Urinary bladder (tissue), 4 donors: ENCODE results near the gene PLK5. TPM values are rescaled to one million over a fixed set of nuclear protein-coding genes. Genes with fewer than 3 reads are reported as not detected.
A peak's percentile ranks its signal among the peaks of the same experiment; 100 is the strongest.
"Not testable (repeated sequence)": the region's sequence is repeated elsewhere in the genome, so short reads cannot be mapped to it uniquely, and the experiment has no call there.

Experiments used
- DNase-seq: peaks from one replicate; pipeline ENCODE4 v3.0.0-alpha.2; 2015; ENCODE audit errors: extremely low spot score
- H3K27ac ChIP-seq: one replicate; pipeline ENCODE4 v1.5.1; 2013; ENCODE audit warnings: low read depth, mild to moderate bottlenecking, moderate library complexity
- H3K36me3 ChIP-seq: one replicate; pipeline ENCODE4 v1.6.1; 2013; ENCODE audit warnings: mild to moderate bottlenecking, moderate library complexity; ENCODE audit not compliant: insufficient read depth
- H3K4me1 ChIP-seq: one replicate; pipeline ENCODE4 v1.6.1; 2013; ENCODE audit warnings: mild to moderate bottlenecking, moderate library complexity; ENCODE audit not compliant: insufficient read depth
- H3K4me3 ChIP-seq: one replicate; pipeline ENCODE4 v1.5.1; 2013; ENCODE audit warnings: low read depth, low read length
- WGBS: extraction: QIAGEN DNeasy Blood & Tissue Kit; methylation state at CpG from one replicate; pipeline ENCODE4 v1.1.7; 2013; 5-methylcytosine and 5-hydroxymethylcytosine counted together
- polyA plus RNA-seq: library from polyadenylated mRNA; stranded (reverse); fragments of 200-250 nt; gene quantifications from one replicate; pipeline ENCODE4 v1.2.3, GENCODE V29; 2013
- total RNA-seq: library from RNA; depleted of rRNA; stranded (reverse); fragments of >200 nt; gene quantifications from one replicate; pipeline ENCODE4 v1.2.3, GENCODE V29; 2014
- donor health status: healthy with polysubstance abuse.
- donor health status: healthy.

The PLK5 gene
- 0.37 TPM for total RNA-seq
- 2.3 TPM for polyA plus RNA-seq

GRCh38 chr19:1523412-1524286 is at the start of gene PLK5:
Gene PLK5, plus strand, starts transcription at chr19:1524077. Its CDS starts 2,920 bp downstream, at chr19:1526997.
- H3K36me3 ChIP-seq, result no peaks in the 10 kb centered on the region
- H3K27ac ChIP-seq, result no peak within 1 kb of the TSS
- H3K4me3 ChIP-seq, result peak within 1 kb of the TSS; percentile 25
- 8% methylated on average over 92 of the region's 92 CpGs for WGBS
- no peaks in the 10 kb centered on the region for H3K4me1 ChIP-seq
- no peak for DNase-seq

DNA sequence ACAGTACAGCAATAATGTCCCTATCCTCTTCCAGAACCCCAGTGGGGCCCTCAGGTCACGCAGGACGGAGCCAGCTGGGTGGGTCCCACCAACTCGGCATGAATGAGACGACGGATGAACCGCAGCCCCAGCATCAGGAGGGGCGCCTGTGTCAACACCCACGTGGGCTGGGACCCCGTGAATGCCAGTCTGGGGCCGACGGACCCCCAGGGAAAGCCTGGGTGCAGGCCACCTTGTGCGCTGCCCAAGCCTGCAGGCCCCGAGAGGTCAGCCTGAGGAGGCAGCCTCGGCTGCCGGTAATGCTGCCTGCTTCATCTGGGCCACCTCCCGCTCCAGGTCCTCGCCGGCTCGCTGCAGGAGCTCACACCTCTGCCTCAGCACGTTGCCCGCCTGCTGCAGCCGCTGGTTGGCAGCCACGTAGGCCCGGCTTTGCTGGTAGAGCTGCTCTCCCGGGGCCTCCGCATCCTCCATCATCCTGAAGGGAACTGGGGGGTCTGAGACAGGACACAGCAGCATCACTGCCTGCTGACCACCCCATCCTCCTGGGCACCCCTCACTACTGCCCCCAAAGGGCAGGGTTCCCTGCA is 49.0 kb upstream of the PLK5 start:
- no peak for DNase-seq
- 87% methylated on average over 26 of the region's 26 CpGs for WGBS
- no peak overlapping the region for H3K4me3 ChIP-seq
- H3K27ac ChIP-seq, result no peak overlapping the region
- no peaks in the 10 kb centered on the region for H3K4me1 ChIP-seq
- H3K36me3 ChIP-seq, result no peaks in the 10 kb centered on the region

GRCh38 chr19:1475751-1476437 is 48.0 kb upstream of the PLK5 start:
- no peak overlapping the region for H3K27ac ChIP-seq
- H3K4me1 ChIP-seq, result no peaks in the 10 kb centered on the region
- no peaks in the 10 kb centered on the region for H3K36me3 ChIP-seq
- no peak overlapping the region for H3K4me3 ChIP-seq
- 91% methylated on average over 31 of the region's 31 CpGs for WGBS
- DNase-seq, result no peak

- H3K27ac ChIP-seq, H3K4me3 ChIP-seq, DNase-seq, H3K36me3 ChIP-seq, H3K4me1 ChIP-seq: not testable (repeated sequence)
- WGBS, result 94% methylated on average over 9 of the region's 9 CpGs
Observed at GRCh38 chr19:1477056-1477455, 46.8 kb upstream of the PLK5 start.

DNA sequence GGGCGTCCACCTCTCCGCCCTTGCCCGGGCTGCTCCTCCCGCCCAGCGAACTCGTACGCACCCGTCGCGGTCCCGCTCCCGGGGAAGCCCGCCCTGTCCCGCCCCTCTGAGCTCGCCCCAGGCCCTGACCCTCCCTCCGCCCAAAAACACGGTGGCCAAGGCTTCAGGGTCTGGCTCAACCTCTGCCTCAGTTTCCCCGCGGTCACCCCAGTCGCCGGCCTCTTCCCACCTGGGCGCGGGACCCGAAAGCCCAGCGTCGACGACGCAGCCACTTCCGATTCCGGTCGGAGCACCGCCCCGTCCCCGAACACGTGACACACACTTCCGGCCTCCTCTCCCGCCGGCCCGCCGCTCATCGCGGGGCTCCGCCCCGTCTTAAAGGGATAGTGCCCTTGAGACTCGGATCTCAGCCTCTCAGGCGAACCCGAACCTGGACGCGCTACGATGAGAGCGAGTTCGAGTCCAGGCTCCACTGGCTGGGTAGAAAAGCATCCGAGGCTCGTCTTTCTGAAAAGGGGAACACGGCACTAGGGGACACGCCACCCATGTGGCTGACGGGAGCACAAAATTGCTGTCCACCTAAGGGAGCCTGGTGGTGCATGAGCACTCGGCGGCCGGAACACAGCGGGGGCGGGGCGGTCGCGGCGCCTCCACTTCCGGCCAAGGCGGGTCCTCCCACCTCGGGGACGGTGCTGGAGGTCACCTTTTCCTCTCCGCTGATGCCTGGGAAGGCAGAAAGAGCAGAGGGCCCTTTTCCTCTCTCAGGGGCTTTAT is 44.8 kb upstream of the PLK5 start, which contains the start of gene C19orf25:
Gene C19orf25 (minus strand): TSS at position 282 of the 774 bp plus-strand sequence. CDS start 312 bp downstream, outside the sequence.
- Histone ChIP-seq H3K27ac (no peak within 1 kb of the TSS), H3K4me1 (no peaks in the 10 kb centered on the region), H3K4me3 (peak within 1 kb of the TSS; percentile 96), H3K36me3 (no peaks in the 10 kb centered on the region)
- under 1% methylated on average over 71 of the region's 71 CpGs for WGBS
- peak; percentile 74 for DNase-seq

GRCh38 chr19:1481224-1481892 is 42.5 kb upstream of the PLK5 start:
- no peak overlapping the region for H3K4me3 ChIP-seq
- no peak for DNase-seq
- no peaks in the 10 kb centered on the region for H3K36me3 ChIP-seq
- H3K27ac ChIP-seq, result no peak overlapping the region
- WGBS, result 82% methylated on average over 26 of the region's 26 CpGs
- no peaks in the 10 kb centered on the region for H3K4me1 ChIP-seq

GRCh38 chr19:1481893-1482360 is 42.0 kb upstream of the PLK5 start:
- no peak for DNase-seq
- 90% methylated on average over 36 of the region's 36 CpGs for WGBS

GRCh38 chr19:1482361-1483130 is 41.3 kb upstream of the PLK5 start:
- no peak for DNase-seq
- Histone ChIP-seq H3K36me3 (no peaks in the 10 kb centered on the region), H3K4me1 (no peaks in the 10 kb centered on the region), H3K27ac (no peak overlapping the region), H3K4me3 (no peak overlapping the region)
- 84% methylated on average over 37 of the region's 37 CpGs for WGBS

More at GRCh38 chr19:1481893-1482360, 42.0 kb upstream of the PLK5 start:
- Histone ChIP-seq H3K36me3 (no peaks in the 10 kb centered on the region), H3K4me1 (no peaks in the 10 kb centered on the region), H3K4me3 (no peak overlapping the region), H3K27ac (no peak overlapping the region)

DNA sequence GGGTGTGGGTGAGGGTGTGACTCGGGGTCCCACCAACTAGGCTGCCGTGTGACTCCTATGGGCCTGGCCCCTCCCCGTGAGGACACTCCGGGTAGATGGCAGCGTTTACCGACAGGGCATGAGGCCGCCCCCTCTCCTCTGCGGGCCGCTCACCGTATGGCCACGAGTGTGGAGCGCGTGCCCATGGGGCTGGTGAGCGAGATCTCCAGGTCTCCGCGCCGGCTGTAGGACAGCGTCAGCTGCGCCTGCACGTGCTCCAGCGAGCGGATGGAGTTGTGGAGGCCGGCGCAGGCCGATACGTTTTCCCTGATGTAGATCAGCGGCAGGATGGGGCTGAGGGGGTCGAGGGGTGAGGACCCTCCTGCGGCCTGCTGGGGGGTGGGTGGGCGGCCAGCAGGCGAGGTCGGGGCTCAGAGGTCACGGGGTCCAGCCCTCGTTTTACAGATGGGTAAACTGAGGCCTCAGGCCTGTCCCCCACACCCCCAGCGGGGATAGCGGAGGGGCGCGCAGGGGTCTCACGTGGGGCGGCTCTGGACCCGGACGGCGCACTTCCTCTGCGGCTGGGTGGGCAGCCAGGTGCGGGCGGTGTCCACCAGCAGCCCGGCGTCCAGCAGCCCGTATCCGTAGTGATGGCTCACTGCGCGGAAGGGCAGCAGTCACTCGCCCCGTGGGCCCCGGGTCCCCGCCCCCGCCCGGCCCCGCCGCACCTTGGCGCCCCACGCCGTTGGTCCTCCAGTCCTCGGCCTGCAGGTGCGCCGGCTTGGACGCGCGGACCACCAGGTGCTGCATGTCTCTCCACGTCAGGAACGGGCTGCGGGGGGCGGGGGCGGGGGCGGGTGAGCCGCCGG is 40.5 kb upstream of the PLK5 start:
- Histone ChIP-seq H3K4me3 (no peak overlapping the region), H3K27ac (no peak overlapping the region), H3K36me3 (no peaks in the 10 kb centered on the region), H3K4me1 (no peaks in the 10 kb centered on the region)
- no peak for DNase-seq
- 90% methylated on average over 77 of the region's 77 CpGs for WGBS

DNA sequence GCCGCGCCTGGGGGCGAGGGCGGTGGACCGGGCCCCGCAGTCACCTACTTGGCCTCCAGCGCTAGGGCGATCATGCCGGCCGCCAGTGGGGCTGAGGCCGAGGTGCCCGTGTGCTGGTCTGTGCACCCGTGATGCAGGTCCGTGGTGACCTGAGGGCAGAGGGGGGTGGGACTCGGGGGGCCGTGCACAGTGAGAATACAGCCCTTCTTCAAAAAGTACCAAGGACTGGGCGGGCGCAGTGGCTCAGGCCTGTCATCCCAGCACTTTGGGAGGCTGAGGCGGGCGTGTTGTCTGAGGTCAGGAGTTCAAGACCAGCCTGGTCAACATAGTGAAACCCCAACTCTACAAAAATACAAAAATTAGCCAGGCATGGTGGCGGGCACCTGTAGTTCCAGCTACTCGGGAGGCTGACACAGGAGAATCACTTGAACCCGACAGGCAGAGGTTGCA is 39.9 kb upstream of the PLK5 start:
- 90% methylated on average over 23 of the region's 23 CpGs for WGBS
- H3K4me3 ChIP-seq, result no peak overlapping the region
- H3K36me3 ChIP-seq, result no peaks in the 10 kb centered on the region
- H3K4me1 ChIP-seq, result no peaks in the 10 kb centered on the region
- H3K27ac ChIP-seq, result no peak overlapping the region
- DNase-seq, result no peak

DNA sequence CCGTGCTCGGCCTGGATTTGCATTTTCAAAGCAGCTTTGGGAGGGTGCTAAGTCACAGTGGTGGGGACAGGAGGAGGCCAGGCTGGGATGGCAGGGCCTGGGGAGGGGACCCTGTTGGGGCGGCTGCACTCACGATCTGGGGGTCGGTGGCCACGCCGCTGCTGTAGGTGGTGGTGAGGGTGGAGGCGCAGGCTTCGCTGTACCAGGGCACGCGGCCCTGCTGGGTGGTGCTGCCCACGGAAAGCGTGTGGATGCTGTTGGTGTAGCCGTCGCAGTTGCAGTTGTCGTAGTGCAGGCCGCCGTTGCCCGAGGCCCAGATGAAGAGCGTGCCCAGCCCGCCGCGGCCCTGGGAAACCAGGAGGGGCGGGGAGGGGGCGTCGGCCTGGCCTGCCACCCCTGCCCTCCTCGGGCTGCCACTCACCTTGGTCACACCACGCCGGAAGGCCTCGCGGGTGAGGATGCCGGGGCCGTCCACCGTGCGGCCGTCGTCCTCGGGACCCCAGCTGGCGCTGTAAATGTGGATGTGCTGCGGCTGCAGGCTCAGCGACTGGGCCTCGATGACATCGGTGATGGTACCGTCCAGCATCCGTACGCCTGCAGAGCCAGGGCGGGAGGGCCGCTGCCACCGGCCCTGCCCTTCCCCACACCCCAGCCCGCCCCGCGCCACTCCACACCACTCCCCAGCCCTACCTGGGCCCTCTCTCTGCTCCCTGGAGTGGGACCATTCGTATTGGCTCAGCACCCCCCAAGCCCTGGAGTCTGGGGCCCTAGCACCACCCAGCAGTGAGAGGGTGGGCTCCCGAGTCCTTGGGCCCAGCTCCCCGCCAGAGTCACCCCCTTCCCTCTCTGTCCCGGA is 36.9 kb upstream of the PLK5 start:
- Histone ChIP-seq H3K4me3 (no peak overlapping the region), H3K4me1 (no peaks in the 10 kb centered on the region), H3K36me3 (no peaks in the 10 kb centered on the region), H3K27ac (no peak overlapping the region)
- 91% methylated on average over 56 of the region's 56 CpGs for WGBS
- DNase-seq, result no peak
